NCI-H2081 (cell line): ENCODE data around the gene ORC3.
"Not testable (repeated sequence)": the region's sequence is repeated elsewhere in the genome, so short reads cannot be mapped to it uniquely, and the experiment has no call there.

Experiments
- DNase-seq, 2 experiments: peaks; one replicate each; lab custom pipeline; 2025; lab: John Stamatoyannopoulos, UW

ORC3 gene

GRCh38 chr6:87697581-87698546 is 107.9 kb downstream of the ORC3 start:
- DNase-seq = peak; percentile 18 to 21

GRCh38 chr6:87698547-87699006 is 108.6 kb downstream of the ORC3 start:
- DNase-seq = no peak

- no peak for DNase-seq
Measured at GRCh38 chr6:87699576-87699975, 109.6 kb downstream of the ORC3 start.

GRCh38 chr6:87700397-87701343 is 110.7 kb downstream of the ORC3 start:
- peak in 1 of 2 experiments; percentile 43 for DNase-seq

- peak in 1 of 2 experiments; percentile 25 for DNase-seq
Measured at GRCh38 chr6:87701344-87701675, 111.4 kb downstream of the ORC3 start.

GRCh38 chr6:87701676-87702588 is 112.0 kb downstream of the ORC3 start, which contains the start of gene AKIRIN2:
TSS of gene AKIRIN2 (minus strand) at chr6:87702233. CDS start at chr6:87701684, 549 bp downstream.
- peak; percentile 98 for DNase-seq

GRCh38 chr6:87702589-87702945 is 112.6 kb downstream of the ORC3 start:
- peak in 1 of 2 experiments; percentile 30 for DNase-seq

DNA sequence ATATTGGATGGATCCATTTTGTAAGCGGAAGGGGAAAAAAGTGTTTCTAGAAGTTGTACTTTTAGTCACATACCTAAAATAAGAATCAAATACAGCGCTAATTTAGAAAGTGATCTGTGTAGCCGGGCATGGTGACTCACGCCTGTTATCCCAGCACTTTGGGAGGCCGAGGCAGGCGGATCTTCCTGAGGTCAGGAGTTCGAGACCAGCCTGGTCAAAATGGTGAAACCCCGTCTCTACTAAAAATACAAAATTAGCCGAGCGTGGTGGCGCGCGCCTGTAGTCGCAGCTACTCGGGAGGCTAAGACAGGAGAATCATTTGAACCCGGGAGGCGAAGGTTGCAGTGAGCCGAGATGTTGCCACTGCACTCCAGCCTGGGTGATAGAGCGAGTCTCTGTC is 113.1 kb downstream of the ORC3 start:
- not testable (repeated sequence) for DNase-seq

DNA sequence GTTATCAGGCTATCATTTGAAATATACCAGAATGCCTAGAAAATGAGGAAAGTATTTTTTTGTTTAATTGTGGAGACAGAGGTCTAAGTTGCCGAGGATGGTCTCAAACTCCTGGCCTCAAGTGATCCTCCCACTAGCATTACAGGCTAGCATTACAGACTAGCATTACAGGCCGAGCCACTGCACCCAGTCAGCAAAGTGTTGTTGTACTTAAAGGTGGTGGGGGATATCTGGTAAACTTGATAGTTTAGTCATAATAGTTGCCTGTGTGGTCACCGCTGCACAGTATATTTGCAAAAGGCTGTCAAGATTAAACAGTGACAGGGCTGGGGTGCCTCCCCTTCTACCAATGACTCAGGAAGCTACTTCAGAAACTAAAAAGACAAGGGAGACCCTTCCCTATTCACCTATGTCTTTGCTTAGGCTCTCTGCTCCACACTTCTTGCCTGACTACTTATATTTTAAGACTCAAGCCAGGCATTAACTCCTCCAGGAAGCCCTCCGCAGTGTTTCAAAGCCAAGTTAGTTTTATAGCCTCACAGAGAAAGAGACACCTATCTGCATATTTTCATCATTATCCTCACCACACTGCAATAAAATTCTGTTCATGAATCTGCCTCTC is 115.2 kb downstream of the ORC3 start:
- DNase-seq = no peak

- no peak for DNase-seq
Measured at GRCh38 chr6:87706187-87706966, 116.4 kb downstream of the ORC3 start.

DNA sequence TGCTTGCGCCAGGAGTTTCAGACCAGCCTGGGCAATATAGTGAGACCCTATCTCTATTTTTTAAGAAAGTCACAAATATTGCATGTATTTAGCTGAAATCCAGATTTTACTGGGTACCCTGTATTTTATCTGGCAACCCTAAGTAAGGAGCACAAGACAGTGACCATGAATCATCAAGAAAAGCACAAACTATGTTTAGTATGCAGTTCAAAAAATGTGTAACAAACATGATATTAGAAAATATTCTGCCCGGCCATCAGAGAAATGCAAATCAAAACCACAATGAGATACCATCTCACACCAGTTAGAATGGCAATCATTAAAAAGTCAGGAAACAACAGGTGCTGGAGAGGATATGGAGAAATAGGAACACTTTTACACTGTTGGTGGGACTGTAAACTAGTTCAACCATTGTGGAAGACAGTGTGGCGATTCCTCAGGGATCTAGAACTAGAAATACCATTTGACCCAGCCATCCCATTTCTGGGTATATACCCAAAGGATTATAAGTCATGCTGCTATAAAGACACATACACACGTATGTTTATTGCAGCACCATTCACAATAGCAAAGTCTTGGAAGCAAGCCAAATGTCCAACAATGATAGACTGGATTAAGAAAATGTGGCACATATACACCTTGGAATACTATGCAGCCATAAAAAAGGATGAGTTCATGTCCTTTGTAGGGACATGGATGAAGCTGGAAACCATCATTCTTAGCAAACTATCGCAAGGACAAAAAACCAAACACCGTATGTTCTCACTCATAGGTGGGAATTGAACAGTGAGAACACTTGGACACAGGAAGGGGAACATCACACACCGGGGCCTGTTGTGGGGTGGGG is 118.9 kb downstream of the ORC3 start:
- DNase-seq = not testable (repeated sequence)

GRCh38 chr6:87710090-87710489 is 120.2 kb downstream of the ORC3 start:
- no peak for DNase-seq

DNA sequence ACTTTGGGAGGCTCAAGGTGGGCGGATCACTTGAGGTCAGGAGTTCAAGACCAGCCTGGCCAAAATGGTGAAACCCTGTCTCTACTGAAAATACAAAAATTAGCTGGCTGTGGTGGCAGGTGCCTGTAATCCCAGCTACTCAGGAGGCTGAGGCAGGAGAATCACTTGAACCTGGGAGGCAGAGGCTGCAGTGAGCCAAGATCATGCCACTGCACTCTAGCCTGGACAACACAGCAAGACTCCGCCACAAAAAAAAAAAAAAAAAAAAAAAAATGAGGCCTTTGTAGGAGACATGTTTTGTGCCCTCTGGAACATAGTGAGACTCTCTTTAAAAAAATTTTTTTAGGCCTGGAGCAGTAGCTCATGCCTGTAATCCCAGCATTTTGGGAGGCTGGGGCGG is 122.8 kb downstream of the ORC3 start:
- not testable (repeated sequence) for DNase-seq

GRCh38 chr6:87714093-87714842 is 124.3 kb downstream of the ORC3 start:
- DNase-seq = no peak
